ENCODE results near the gene GYS2.

DNA sequence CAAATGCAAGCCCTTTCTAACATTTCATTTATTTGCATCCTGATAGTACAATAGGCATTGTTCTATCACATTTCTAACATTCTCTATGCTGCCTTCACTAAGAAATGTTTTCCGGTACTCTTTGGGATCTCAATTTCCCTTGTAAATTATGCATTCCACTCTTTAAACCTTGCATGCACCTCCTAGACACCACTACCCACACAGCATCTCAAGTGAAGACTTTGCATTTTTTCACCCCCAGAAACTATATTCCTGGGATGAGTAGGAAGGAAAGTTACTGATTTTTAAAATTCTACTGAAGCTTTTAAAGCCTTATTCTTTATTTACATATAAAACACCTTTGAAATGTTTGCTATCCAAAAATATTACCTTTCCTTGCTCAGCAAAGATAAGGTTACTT is 27.1 kb downstream of the GYS2 start:
- TF ChIP-seq, protein P1, sequence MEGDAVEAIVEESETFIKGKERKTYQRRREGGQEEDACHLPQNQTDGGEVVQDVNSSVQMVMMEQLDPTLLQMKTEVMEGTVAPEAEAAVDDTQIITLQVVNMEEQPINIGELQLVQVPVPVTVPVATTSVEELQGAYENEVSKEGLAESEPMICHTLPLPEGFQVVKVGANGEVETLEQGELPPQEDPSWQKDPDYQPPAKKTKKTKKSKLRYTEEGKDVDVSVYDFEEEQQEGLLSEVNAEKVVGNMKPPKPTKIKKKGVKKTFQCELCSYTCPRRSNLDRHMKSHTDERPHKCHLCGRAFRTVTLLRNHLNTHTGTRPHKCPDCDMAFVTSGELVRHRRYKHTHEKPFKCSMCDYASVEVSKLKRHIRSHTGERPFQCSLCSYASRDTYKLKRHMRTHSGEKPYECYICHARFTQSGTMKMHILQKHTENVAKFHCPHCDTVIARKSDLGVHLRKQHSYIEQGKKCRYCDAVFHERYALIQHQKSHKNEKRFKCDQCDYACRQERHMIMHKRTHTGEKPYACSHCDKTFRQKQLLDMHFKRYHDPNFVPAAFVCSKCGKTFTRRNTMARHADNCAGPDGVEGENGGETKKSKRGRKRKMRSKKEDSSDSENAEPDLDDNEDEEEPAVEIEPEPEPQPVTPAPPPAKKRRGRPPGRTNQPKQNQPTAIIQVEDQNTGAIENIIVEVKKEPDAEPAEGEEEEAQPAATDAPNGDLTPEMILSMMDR (conservative IDR thresholded peaks at IDR 0.05; ENCODE audit: low read depth, low read length): no peak
- TF ChIP-seq EZH2 (IDR thresholded peaks at IDR 0.05; ENCODE audit: low read length, unreplicated experiment): no peak
- TF ChIP-seq EZH2phosphoT487 (IDR thresholded peaks at IDR 0.05; ENCODE audit: borderline replicate concordance, low read length): no peak

Measured in PC-3 (cell line).